DMS 273 (cell line): ENCODE data around the gene ALX3.
"Not testable (repeated sequence)": the region's sequence is repeated elsewhere in the genome, so short reads cannot be mapped to it uniquely, and the experiment has no call there.

Experiments
- DNase-seq: peaks from one replicate; lab custom pipeline; 2025; ENCODE audit not compliant: unreplicated experiment; lab: John Stamatoyannopoulos, UW

Gene ALX3

GRCh38 chr1:110089561-110090275, 19.2 kb upstream of the ALX3 start:
- DNase-seq: no peak

- DNase-seq: no peak
Observed at GRCh38 chr1:110088739-110089316, 18.4 kb upstream of the ALX3 start.

GRCh38 chr1:110087812-110088738, 17.6 kb upstream of the ALX3 start:
- peak; percentile 86 for DNase-seq

DNA sequence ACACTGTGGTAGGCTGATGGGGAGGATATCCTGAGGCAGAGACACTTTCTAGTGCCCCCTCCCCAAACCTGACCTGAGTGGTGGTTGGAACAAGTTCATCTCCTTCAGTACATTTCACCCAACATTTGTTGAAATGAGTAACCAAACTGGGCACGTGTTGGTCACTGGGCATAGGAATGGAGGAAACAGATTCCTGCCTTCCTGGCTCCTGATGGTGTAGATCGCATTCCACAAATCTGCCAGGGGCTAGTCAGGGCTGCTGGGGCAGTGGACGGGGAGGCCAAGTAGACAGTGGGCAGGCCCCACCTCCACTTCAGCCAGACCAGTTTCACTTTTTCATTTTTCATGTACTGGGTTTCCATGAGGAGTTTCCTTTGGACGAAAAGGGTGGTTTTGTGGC, 16.5 kb upstream of the ALX3 start:
- DNase-seq: no peak

- peak; percentile 15 for DNase-seq
Observed at GRCh38 chr1:110085671-110086070, 15.2 kb upstream of the ALX3 start.

- DNase-seq: peak; percentile 36
Observed at GRCh38 chr1:110084227-110085078, 14.0 kb upstream of the ALX3 start.

GRCh38 chr1:110083866-110084226, 13.4 kb upstream of the ALX3 start:
- no peak for DNase-seq

GRCh38 chr1:110083061-110083865, 12.8 kb upstream of the ALX3 start:
- no peak for DNase-seq

DNA sequence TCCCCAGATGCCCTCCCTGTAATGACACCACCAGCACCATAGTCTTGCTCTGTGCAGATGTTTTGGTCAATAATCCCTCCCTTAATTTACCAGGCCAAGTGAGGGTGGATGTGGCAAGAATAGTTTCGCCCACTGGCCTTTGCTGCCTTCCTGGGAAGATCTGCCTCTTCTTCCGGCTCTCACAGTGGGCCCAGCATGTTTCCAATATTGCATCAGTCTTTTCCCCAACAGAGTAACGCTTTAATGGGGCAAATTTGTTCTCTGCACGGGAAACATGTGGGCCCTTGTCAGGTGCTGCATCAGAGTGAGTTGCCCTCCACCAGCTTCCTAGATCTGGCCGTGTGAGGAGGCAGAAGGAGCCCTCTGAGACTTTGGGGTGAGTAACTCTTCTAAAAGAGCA, 12.0 kb upstream of the ALX3 start:
- no peak for DNase-seq

DNA sequence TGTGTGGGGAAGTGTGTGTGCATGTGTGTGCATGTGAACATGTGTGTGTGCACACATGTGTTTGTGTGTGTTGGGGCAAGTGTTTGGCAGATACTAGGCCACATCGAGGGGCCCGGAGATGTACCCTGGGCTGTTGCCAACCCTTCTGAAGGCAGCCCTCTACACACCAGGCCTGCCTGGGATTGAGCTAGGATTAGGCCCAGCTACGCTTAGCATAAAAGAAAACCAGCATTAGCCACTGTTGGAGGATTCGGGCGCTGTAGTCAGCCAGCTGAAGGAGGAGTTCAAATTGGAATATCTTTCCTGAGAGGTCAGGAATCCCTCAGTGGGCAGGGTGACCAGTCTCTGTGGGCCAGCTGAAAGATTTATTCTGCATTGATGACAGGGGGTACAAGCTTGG, 10.6 kb upstream of the ALX3 start:
- DNase-seq: no peak

DNA sequence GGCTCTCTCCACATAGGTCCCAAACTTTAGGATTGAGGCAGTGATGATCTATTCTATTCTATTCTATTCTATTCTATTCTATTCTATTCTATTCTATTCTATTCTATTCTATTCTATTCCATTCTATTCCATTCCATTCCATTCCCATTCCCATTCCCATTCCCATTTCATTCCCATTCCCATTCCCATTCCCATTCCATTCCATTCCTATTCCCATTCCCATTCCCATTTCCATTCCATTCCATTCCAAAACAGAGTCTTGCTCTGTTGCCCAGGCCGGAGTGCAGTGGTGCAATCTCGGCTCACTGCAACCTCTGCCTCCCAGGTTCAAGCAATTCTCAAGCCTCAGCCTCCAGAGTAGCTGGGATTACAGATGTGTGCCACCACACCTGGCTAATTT, 9.5 kb upstream of the ALX3 start:
- not testable (repeated sequence) for DNase-seq

- DNase-seq: no peak
Observed at GRCh38 chr1:110076789-110077500, 6.5 kb upstream of the ALX3 start.

GRCh38 chr1:110074166-110074565, 3.7 kb upstream of the ALX3 start:
- DNase-seq: no peak

- DNase-seq: no peak
Observed at GRCh38 chr1:110070282-110070669, 196 bp downstream of the ALX3 start.

GRCh38 chr1:110069404-110070281, 829 bp downstream of the ALX3 start:
- DNase-seq: no peak

DNA sequence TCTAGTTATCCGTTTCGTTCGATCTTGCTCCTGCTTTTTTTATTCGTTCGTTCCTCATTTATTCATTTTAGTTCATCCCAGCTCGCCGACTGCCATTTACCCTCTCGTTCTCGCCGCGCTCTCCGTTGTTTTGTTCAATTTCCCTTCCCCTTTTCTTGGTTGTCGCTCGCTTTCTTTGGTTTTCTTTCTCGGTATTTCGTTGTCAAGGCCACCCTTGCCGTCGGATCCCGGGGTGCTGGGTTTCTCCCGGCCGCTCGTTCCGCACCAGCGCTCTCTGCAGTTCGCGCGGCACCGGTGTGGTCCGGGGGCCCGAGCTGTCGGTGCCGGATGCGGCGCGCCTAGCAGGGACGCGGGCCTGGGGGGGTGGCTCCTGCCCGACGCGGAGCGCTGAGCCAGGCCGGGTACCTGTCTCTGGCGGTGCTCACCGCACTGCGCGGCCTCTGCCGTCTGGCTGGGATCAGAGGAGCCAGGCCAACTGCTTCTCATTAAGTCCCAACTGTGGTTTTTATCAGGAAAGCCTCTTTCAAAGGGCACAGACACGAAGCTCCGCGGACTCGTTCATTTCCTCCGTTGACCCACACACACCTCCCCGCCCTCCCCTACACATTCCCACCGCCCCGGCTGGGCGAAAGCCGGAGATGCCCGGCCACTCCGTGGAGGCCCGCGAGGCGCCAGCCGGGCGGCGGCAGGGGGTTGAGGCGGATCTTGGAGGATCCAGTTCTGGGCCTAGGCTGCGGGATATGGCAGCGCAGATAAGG, 1.6 kb downstream of the ALX3 start:
- DNase-seq: no peak

DNA sequence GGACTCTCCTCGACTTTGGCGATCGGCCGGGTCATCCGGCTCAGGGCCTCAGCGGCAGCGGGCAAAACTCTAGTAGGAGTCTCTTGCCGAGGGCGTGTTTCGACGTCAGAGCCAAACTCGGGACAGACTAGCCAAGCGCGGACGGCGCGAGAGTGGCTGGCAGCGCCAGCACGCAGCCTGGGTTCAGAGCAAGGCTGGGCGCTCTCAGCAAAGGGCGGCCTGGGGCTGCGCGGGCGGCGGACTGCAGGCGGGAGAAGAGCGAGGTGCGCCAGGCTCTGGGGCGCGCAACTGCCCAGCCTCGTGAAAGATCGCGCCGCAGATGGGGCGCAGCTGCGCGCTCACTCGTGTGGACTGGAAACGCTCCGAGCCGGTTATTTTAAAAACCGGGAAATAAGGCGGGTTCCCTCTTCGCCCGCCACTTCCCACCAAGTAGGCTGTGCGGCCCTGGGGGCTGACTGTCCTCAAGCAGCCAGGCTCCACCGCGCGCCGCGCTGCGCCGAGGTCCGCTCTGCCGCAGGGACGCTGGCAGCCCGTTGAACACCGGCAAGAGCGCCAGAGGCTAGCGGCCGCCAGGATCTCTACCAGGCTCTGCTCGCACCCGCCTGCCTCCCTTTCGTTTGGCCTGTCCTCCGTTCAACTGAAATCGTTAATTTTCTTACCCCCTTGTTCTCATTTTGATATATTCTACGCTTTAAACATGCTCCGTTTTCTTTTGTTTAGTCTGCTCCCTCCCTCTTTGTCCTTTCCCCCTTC, 2.4 kb downstream of the ALX3 start:
- no peak for DNase-seq
